Stimulated activated CD4-positive, alpha-beta T cell treated with anti-CD3 and anti-CD28 coated beads, Interleukin-15, amount 100 ng/mL, for 24 hours (primary cell): Measurements from ENCODE around the gene CNTNAP3B.
"Not testable (repeated sequence)": the region's sequence is repeated elsewhere in the genome, so short reads cannot be mapped to it uniquely, and the experiment has no call there.

ENCODE experiments used
- DNase-seq: peaks from one replicate; pipeline ENCODE4 v3.0.0-alpha.2; 2020

Gene CNTNAP3B

DNA sequence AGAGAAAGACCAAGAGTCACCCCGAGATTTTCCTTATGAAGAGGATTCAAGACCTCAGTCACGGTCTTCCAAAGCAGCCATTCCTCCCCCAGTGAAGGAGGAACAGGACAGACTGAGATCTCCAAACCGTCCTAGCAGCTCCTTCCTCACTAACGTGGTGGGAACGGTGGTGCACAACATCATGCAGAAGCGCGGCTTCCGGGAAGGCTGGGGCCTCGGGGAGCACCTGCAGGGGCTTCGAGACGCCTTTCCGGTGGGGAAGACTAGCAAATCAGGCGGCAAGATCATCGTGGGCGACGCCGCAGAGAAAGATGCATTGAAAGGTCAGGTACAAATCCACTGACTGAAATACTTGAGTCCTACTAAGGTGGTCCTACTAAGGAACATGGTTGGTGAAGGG, 154.3 kb downstream of the CNTNAP3B start:
- DNase-seq: not testable (repeated sequence)

GRCh38 chr9:41953007-41953406, 176.2 kb downstream of the CNTNAP3B start:
- not testable (repeated sequence) for DNase-seq

GRCh38 chr9:41941738-41942137, 187.5 kb downstream of the CNTNAP3B start:
- not testable (repeated sequence) for DNase-seq

DNA sequence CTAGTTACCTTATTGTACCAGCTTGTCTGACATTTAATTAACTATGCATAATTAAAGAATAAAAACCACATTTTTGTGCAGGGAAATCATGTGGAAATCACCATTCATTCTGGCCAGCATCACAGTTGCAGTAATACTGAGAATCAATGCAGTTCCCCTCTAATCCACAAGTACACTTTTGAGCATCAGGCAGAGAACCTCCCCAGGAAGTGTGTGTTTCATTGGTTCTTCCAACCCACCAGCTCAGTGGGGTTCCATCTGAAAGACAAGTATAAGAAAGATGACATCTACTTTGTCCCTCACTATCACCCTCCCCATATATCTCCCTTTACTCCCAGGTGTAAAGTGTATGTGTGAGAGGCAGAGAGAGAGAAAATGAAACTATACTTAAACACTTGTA, 191.1 kb downstream of the CNTNAP3B start:
- DNase-seq: not testable (repeated sequence)

GRCh38 chr9:41935727-41936126, 193.5 kb downstream of the CNTNAP3B start:
- DNase-seq: not testable (repeated sequence)

DNA sequence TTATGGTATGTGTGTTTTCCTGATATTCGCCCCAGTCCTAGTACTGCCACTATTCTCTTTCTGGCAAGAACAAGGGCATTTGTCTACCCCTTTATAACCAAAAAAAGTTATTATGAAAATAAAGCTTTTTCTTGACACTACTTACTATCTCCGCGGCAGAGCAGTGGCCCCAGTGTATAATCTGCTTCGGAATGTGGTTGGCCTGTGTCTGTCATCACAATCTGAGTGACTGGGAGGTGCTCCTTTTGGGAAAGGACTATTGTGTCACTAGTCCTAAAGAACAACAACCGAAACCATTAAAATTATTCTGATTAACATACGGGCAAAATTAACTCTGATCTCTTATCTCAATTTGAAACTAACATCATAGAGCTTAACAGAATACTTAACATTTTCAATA, 200.1 kb downstream of the CNTNAP3B start:
- not testable (repeated sequence) for DNase-seq

GRCh38 chr9:41917374-41917773, 211.9 kb downstream of the CNTNAP3B start:
- not testable (repeated sequence) for DNase-seq

- DNase-seq: not testable (repeated sequence)
These were observed 223.7 kb downstream of the CNTNAP3B start for GRCh38 chr9:41905488-41905887.

DNA sequence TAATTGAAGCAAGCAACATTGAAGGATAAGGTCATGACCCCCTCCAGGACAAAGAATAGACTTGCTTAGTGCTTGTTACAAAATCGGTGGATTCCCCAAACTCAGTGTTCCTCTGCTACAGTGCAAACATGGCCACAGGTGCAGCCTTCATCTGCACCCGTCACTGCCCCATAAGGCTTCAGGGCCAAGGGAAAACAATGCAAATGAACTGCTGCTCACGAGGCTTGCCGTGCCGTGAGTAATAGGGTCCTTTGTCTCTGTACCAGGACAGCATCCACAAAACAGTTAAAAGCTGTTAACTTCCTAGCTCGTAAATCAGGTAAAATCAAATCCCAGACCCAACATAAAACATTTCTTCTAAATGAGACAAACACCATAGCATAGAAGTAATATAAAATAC, 226.5 kb downstream of the CNTNAP3B start:
- DNase-seq: not testable (repeated sequence)

DNA sequence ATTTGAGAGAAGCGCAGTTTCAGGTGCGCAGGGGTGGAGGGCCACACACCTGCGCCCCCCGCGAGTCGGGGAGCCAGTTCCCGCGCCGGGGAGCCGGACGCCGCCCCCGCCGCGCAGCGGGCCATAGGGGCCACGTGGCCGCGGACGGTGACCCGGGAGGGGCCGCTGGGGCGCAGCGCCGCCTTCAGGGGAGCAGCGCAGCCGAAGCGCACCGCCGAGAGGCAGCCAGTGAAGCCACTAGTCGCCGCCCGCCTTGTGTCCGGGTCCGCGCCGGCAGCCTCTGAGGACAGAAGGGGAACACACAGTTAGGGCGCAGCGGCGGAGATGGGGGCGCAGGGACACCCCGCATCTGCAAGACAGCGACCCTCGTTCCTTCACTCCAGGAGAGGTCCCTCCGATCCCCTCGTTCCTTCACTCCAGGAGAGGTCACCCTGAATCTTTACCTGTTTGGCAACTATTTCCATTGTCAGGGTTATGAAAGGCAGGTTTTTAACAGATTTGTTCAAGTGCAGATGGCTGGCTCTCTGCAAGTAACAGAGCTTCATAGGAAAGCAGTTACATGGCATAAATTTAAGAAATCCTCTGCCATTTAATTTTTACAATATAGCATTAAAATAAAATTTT, 230.4 kb downstream of the CNTNAP3B start:
- not testable (repeated sequence) for DNase-seq

GRCh38 chr9:41874557-41874956, 254.7 kb downstream of the CNTNAP3B start:
- not testable (repeated sequence) for DNase-seq

DNA sequence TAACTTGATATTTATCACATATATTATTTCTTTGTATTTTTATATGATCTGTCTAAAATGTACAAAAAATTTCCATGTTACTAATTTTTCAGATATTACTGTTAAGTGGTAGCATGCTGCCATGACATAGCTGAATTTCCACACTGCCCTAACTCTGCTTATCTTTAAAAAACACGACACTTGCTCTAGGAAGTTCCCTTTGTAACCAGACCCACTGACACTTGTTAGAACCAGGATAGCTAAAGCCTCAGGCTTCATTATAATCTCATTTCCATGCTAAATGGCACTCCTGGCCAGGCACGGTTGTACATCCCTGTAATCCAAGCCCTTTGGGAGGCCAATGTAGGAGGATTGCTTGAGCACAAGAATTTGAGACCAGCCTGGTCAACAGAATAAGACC, 273.8 kb downstream of the CNTNAP3B start:
- DNase-seq: not testable (repeated sequence)

GRCh38 chr9:41851848-41852740, 277.1 kb downstream of the CNTNAP3B start:
- DNase-seq: not testable (repeated sequence)

GRCh38 chr9:41847829-41848228, 281.4 kb downstream of the CNTNAP3B start:
- DNase-seq: not testable (repeated sequence)
